Heart left ventricle (tissue), 13 donors: Measurements from ENCODE around the gene SYPL1.

Experiments used
- CTCF ChIP-seq, 12 donors: fragments of 200-600 bp; sonication (generic) in 4 of 12; IDR thresholded peaks; one replicate each; pipeline versions ENCODE4 v1.5.0 to v1.8.0; 2018 to 2022; ENCODE audit warnings: antibody characterized with exemption in 12 of 12, mild to moderate bottlenecking in 5 of 12
- POLR2A ChIP-seq, 2 donors: fragments of 450-650 bp; IDR thresholded peaks; one replicate each; pipeline ENCODE4 v1.6.1; 2017; ENCODE audit warnings: antibody characterized with exemption in 2 of 2, mild to moderate bottlenecking in 2 of 2, moderate library complexity in 2 of 2
- donor health status: ischemic (EF 13 %, LVEDD 7.1; RV severe dilation, severe dysfunction).
- donor health status: DM: no; HTN: yes; CAD: no.
- donor health status: DM: no; HTN: no; CAD: no.
- donor health status: ischemic (EF 25% LVEDD 6.9; RV normal size, moderate dysfunction).
- donor health status: ischemic (EF 25% LVEDD 5.7; RV mildly dilated, moderate dysfunction).
- donor health status: ischemic (EF 35%, LVEDD 5.7; RV mildly dilated, moderate dysfunction).
- donor health status: nonischemic (EF 11% LVEDD 7.7; RV severe dilation, severe dysfunction).
- donor health status: DM: yes; HTN: yes; CAD: no.
- donor health status: PGD.
- donor health status: ischemic (EF 29% LVEDD 5.4; RV normal size, mild dysfunction).
- donor health status: nonischemic (EF 23%, LVEDD 6.1; RV moderate dilation, normal function).

GRCh38 chr7:106112972-106113421 lies 885 bp upstream of the SYPL1 start:
- TF ChIP-seq CTCF (IDR thresholded peaks at IDR 0.05) (no peak), POLR2A (IDR thresholded peaks at IDR 0.05) (no peak)
